ENCODE results near the gene PCSK1. TPM values are rescaled to one million over a fixed set of nuclear protein-coding genes. Genes with fewer than 3 reads are reported as not detected.

The PCSK1 gene
- not detected for total RNA-seq
- not detected for polyA plus RNA-seq
- 0 to 0.09 (median 0) reads per million in 6 experiments for total RNA-seq

DNA sequence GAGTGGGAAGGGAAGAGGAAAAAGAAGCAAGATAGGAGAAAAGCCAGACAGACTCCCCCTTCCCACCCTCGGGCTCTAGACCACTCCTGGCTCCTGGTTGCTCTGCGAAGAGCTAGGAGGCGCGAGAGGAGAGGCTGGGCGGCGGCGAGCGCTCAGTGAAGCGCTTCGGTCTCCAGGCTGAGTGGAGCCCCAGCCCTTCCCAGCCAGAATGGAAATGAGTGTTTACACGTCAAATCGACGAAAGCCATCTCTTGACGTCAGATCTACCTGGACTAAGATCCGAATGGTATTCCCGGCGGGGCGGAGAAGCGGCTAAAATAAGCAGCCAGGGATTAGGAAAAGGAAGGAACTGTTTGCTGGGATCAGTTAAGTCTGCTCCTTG, at the start of gene PCSK1:
Gene PCSK1 (minus strand): TSS at position 183 of the 382 bp plus-strand sequence. CDS start 206 bp downstream, outside the sequence.
- H3K4me1 Mint-ChIP-seq: peaks cover 8 to 25% (median 10%) of the 10 kb centered on the region in 4 donors
- peaks cover 32 to 89% (median 58%) of the 10 kb centered on the region in 5 donors for H3K27me3 Mint-ChIP-seq
- no peak within 1 kb of the TSS for H3K27ac Mint-ChIP-seq
- H3K36me3 Mint-ChIP-seq: peaks cover 0 to 11% (median 2%) of the 10 kb centered on the region in 3 donors
- DNase-seq (no peak), ATAC-seq (no peak)
- peak within 1 kb of the TSS in 1 of 10 donors; percentile 34 for H3K4me3 Mint-ChIP-seq
- POLR2A ChIA-PET: no interaction called here
- H3K9me3 Mint-ChIP-seq: peaks cover 0 to 17% (median 2%) of the 10 kb centered on the region in 9 donors

GRCh38 chr5:96481867-96482266, 48.8 kb upstream of the PCSK1 start:
- DNase-seq: no peak
- H3K27ac Mint-ChIP-seq: no peak overlapping the region
- no peak for ATAC-seq
- no peaks in the 10 kb centered on the region for H3K4me1 Mint-ChIP-seq
- no peak overlapping the region for H3K4me3 Mint-ChIP-seq
- H3K27me3 Mint-ChIP-seq: peaks cover 0 to 11% (median 7%) of the 10 kb centered on the region in 5 donors
- H3K9me3 Mint-ChIP-seq: no peaks in the 10 kb centered on the region
- POLR2A ChIA-PET: no interaction called here
- no peaks in the 10 kb centered on the region for H3K36me3 Mint-ChIP-seq

- Mint-ChIP-seq H3K9me3 (no peaks in the 10 kb centered on the region), H3K36me3 (no peaks in the 10 kb centered on the region), H3K4me1 (no peaks in the 10 kb centered on the region), H3K27me3 (peaks cover 0 to 11% (median 4%) of the 10 kb centered on the region in 5 donors), H3K27ac (no peak overlapping the region), H3K4me3 (no peak overlapping the region)
- DNase-seq (no peak), ATAC-seq (no peak)
- POLR2A ChIA-PET: no interaction called here
Observed at GRCh38 chr5:96481009-96481786, 48.1 kb upstream of the PCSK1 start.

GRCh38 chr5:96478983-96479382, 45.9 kb upstream of the PCSK1 start:
- ATAC-seq: no peak

DNA sequence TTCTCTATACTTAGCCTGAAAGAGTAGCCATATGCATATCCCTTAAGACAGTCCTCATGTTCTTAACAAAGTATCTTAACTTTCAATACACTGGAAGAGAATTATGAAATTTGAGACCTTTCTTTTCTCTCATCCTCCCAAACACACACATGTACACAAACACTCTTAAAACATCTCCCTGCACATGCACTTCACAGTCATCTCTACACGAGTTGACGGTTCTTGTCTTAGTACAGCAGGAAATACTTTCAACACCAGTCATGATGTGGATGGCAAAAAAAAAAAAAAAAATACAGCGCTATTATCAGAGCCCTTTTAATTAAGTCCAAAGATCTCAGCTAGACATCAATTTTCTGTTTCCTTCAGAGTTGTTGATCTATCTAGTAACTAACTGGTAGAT, 43.6 kb upstream of the PCSK1 start:
- Mint-ChIP-seq H3K9me3 (no peaks in the 10 kb centered on the region), H3K4me1 (no peaks in the 10 kb centered on the region), H3K27ac (no peak overlapping the region), H3K27me3 (peaks cover 0 to 4% (median 0%) of the 10 kb centered on the region in 5 donors), H3K36me3 (no peaks in the 10 kb centered on the region), H3K4me3 (no peak overlapping the region)
- POLR2A ChIA-PET: no interaction called here
- ATAC-seq: no peak
- DNase-seq: no peak

More at GRCh38 chr5:96478983-96479382, 45.9 kb upstream of the PCSK1 start:
- no peak overlapping the region for H3K4me3 Mint-ChIP-seq
- no peaks in the 10 kb centered on the region for H3K4me1 Mint-ChIP-seq
- POLR2A ChIA-PET: interaction anchor here (0.7 kb wide), 1 partner anchor 14 kb away, joined by 3 read pairs; no protein-coding TSS in a partner anchor
- peaks cover 0 to under 1% (median 0%) of the 10 kb centered on the region in 5 donors for H3K27me3 Mint-ChIP-seq
- no peak for DNase-seq
- no peak overlapping the region for H3K27ac Mint-ChIP-seq
- H3K36me3 Mint-ChIP-seq: no peaks in the 10 kb centered on the region
- H3K9me3 Mint-ChIP-seq: no peaks in the 10 kb centered on the region

GRCh38 chr5:96474073-96474472, 41.0 kb upstream of the PCSK1 start:
- no peak overlapping the region for H3K27ac Mint-ChIP-seq
- H3K4me3 Mint-ChIP-seq: no peak overlapping the region
- H3K4me1 Mint-ChIP-seq: no peaks in the 10 kb centered on the region
- ATAC-seq: no peak
- POLR2A ChIA-PET: no interaction called here
- DNase-seq: no peak
- peaks cover 0 to 10% (median 4%) of the 10 kb centered on the region in 5 donors for H3K27me3 Mint-ChIP-seq
- H3K9me3 Mint-ChIP-seq: no peaks in the 10 kb centered on the region
- no peaks in the 10 kb centered on the region for H3K36me3 Mint-ChIP-seq

DNA sequence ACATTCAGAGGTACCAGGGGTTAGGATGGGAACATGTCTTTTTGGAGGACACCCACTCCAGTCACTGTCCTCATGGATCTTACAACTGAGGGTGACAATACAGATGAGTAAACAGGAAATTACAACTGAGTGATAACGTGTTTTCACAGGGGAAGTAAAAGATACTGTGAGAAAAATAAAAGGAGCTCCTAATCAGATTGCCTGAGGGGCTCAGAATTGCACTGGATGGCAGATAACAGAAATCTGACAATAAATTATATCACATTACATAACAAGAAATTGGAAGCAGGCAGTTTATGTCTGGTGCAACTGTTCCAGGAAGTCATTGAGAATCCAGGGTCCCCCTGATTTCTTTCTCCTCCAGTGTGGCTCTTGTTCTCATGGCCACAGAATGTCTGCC, 40.1 kb upstream of the PCSK1 start:
- no peak for ATAC-seq
- POLR2A ChIA-PET: no interaction called here
- Mint-ChIP-seq H3K27me3 (peaks cover 0 to 17% (median 5%) of the 10 kb centered on the region in 5 donors), H3K9me3 (no peaks in the 10 kb centered on the region), H3K27ac (no peak overlapping the region), H3K4me1 (no peaks in the 10 kb centered on the region), H3K4me3 (no peak overlapping the region), H3K36me3 (no peaks in the 10 kb centered on the region)
- no peak for DNase-seq

DNA sequence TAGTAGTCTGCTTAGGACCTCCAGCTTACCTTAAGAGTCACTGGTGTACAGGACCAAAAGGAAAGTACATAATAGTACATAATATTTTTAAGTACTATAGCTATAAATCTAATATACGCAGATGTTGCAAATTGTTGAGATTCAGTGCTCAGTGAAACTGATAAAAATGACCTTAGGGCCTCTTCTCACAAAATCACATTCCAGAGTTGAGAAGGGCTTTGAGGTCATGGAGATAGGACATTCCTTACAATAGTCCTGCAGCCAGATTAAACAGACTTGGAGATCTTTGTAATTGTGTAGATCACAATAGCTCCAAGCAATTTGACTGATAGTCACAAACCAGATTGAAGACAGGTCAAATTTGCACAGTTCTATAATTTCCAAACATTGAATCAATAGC, 37.7 kb upstream of the PCSK1 start:
- DNase-seq (no peak), ATAC-seq (no peak)
- Mint-ChIP-seq H3K27ac (no peak overlapping the region), H3K9me3 (no peaks in the 10 kb centered on the region), H3K36me3 (no peaks in the 10 kb centered on the region), H3K4me3 (no peak overlapping the region), H3K27me3 (peaks cover 5 to 39% (median 10%) of the 10 kb centered on the region in 5 donors), H3K4me1 (no peaks in the 10 kb centered on the region)
- POLR2A ChIA-PET: no interaction called here

GRCh38 chr5:96468956-96469355, 35.9 kb upstream of the PCSK1 start:
- Mint-ChIP-seq H3K27ac (no peak overlapping the region), H3K36me3 (no peaks in the 10 kb centered on the region)

GRCh38 chr5:96463091-96463490, 30.0 kb upstream of the PCSK1 start:
- Mint-ChIP-seq H3K4me3 (no peak overlapping the region), H3K36me3 (no peaks in the 10 kb centered on the region), H3K4me1 (no peaks in the 10 kb centered on the region), H3K27ac (no peak overlapping the region), H3K27me3 (peaks cover 9 to 32% (median 12%) of the 10 kb centered on the region in 5 donors), H3K9me3 (no peaks in the 10 kb centered on the region)
- ATAC-seq (no peak), DNase-seq (no peak)
- POLR2A ChIA-PET: no interaction called here

More at GRCh38 chr5:96468956-96469355, 35.9 kb upstream of the PCSK1 start:
- Mint-ChIP-seq H3K4me1 (no peaks in the 10 kb centered on the region), H3K9me3 (no peaks in the 10 kb centered on the region), H3K4me3 (no peak overlapping the region), H3K27me3 (peaks cover 5 to 39% (median 10%) of the 10 kb centered on the region in 5 donors)
- POLR2A ChIA-PET: no interaction called here
- DNase-seq (no peak), ATAC-seq (no peak)

DNA sequence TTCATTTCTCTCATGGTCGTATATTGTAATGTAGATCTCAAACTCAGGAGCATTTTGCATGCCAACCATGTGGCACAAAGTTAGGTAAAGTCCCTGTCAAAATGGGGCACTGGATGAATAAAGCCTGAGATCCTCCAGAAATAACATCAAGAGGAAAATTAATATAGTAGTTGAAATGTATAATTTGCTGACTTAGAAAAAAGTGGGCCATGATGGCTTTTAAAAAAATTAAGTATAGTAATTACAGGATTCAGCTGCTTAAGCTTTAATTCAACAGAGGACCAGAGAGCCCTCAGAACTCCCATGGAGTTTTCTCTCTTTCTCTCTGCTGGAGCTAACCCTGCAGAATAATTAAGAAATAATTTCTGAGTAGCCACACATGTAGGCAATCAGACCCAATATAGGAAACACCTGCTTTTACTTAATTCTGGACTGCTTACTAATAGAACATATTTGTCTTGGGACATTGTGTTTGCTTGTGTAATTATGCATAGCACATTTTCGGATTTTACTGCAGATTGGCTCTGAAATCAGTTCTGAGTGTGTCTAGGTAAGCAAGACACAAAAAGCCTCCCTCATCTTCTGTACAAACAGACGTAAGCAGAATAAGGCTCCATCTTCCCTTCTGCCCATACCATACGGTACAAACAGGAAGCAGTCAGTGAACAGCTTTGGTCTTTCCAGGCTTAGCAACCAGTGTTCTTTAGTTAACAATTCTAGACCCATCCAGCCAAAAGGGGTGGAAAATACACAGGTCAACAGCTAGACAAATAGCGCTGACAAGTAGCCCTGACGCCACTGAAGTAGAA, 26.5 kb upstream of the PCSK1 start:
- Mint-ChIP-seq H3K36me3 (no peaks in the 10 kb centered on the region), H3K27ac (no peak overlapping the region), H3K27me3 (peaks cover 2 to 11% (median 9%) of the 10 kb centered on the region in 5 donors), H3K9me3 (peaks cover 0 to 14% (median 0%) of the 10 kb centered on the region in 9 donors), H3K4me1 (peaks cover 0 to 4% (median 0%) of the 10 kb centered on the region in 4 donors), H3K4me3 (no peak overlapping the region)
- DNase-seq (no peak), ATAC-seq (no peak)
- POLR2A ChIA-PET: interaction anchor here (0.7 kb wide), 1 partner anchor 113 kb away, joined by 3 read pairs; no protein-coding TSS in a partner anchor

DNA sequence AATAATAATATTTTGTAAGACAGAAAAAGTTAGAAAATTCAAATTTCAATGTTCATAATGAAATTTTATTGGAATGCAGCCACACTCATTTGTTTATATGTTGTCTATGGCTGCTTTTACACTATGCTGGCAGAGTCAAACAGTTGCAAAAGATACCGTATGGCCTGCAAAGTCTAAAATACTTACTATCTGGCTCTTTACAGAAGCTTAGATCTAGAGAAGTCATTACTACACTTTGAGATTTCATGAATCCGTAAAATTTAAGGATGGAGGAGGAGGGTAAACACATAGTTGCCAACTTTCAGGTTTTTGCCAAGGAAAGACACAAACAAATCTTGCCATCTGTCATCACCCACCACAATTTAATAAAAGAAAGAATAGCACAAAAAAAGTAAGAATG, 25.1 kb upstream of the PCSK1 start:
- Mint-ChIP-seq H3K4me3 (no peak overlapping the region), H3K27ac (no peak overlapping the region), H3K9me3 (peaks cover 0 to 14% (median 0%) of the 10 kb centered on the region in 9 donors), H3K36me3 (no peaks in the 10 kb centered on the region), H3K27me3 (peaks cover 2 to 8% (median 6%) of the 10 kb centered on the region in 5 donors), H3K4me1 (peaks cover 0 to 4% (median 0%) of the 10 kb centered on the region in 4 donors)
- POLR2A ChIA-PET: no interaction called here
- ATAC-seq (no peak), DNase-seq (no peak)

DNA sequence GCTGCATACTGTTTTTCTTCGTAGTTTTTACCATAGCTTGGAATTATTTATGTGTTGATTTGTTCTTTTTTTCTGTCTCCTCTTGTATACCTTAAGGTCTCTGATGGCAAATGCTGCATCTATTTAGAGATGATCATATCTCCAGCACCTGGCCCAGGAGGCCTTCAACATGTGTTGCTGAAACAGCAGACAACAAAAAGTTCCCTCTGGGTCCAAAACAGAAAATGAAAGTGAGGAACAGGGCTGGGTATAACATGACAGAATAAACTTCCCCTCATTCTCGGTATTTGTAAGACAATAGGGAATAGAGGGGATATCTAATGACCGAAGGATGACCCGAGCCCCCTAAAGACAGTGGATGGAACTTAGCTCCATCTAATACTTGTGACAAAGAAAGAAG, 22.7 kb upstream of the PCSK1 start:
- Mint-ChIP-seq H3K36me3 (no peaks in the 10 kb centered on the region), H3K27me3 (peaks cover 0 to 5% (median 0%) of the 10 kb centered on the region in 5 donors), H3K4me1 (peaks cover 0 to 4% (median 0%) of the 10 kb centered on the region in 4 donors), H3K4me3 (no peak overlapping the region), H3K27ac (no peak overlapping the region), H3K9me3 (peaks cover 0 to 14% (median 0%) of the 10 kb centered on the region in 9 donors)
- DNase-seq (no peak), ATAC-seq (no peak)
- POLR2A ChIA-PET: no interaction called here

Data from naive thymus-derived CD8-positive, alpha-beta T cell (primary cell).